GM12878 (cell line): ENCODE data around the gene KDM6B. TPM values are rescaled to one million over a fixed set of nuclear protein-coding genes. Genes with fewer than 3 reads are reported as not detected.

Experiments used
- ATF3 ChIP-seq: IDR thresholded peaks from 2 replicates; pipeline ENCODE4 v1.6.1; 2011; ENCODE audit warnings: low read depth, mild to moderate bottlenecking, low read length, moderate library complexity, borderline replicate concordance; ENCODE audit errors: extremely low read depth
- BHLHE40 ChIP-seq, 2 experiments: fragments of 450-650 bp in 1 of 2; IDR thresholded peaks; 2 replicates each; pipeline ENCODE4 v1.6.1; 2011 to 2017; ENCODE audit warnings: low read depth in 2 of 2, borderline replicate concordance in 1 of 2, improper control_type of control experiment in 1 of 2, low read length in 1 of 2, mild to moderate bottlenecking in 1 of 2
- CBX3 ChIP-seq: fragments of 200-600 bp; sonication (generic); IDR thresholded peaks from 2 replicates; pipeline ENCODE4 v1.6.1; 2016; ENCODE audit warnings: low read depth, borderline replicate concordance
- CEBPB ChIP-seq, 2 experiments: fragments of 150-350 bp in 1 of 2; IDR thresholded peaks; 2 replicates each; pipeline ENCODE4 v1.6.1; 2012 to 2014; ENCODE audit warnings: low read depth in 2 of 2, low read length in 2 of 2, borderline replicate concordance in 1 of 2, inconsistent platforms in 1 of 2
- EGR1 ChIP-seq, 2 experiments: IDR thresholded peaks; 1 replicate in 1 of 2; 2 replicates in 1 of 2; pipeline ENCODE4 v1.6.1; 2011 to 2012; ENCODE audit warnings: low read depth in 2 of 2, low read length in 2 of 2, borderline replicate concordance in 1 of 2, mild to moderate bottlenecking in 1 of 2, moderate library complexity in 1 of 2
- HDGF ChIP-seq: fragments of 450-650 bp; IDR thresholded peaks from 2 replicates; pipeline ENCODE4 v1.6.1; 2016; ENCODE audit warnings: antibody characterized with exemption
- IRF3 ChIP-seq: fragments of 450-650 bp; IDR thresholded peaks from 2 replicates; pipeline ENCODE4 v1.6.1; 2014; ENCODE audit warnings: mild to moderate bottlenecking
- MAX ChIP-seq: IDR thresholded peaks from 2 replicates; pipeline ENCODE4 v1.6.1; 2012; ENCODE audit warnings: low read depth, low read length, improper control_type of control experiment
- PKNOX1 ChIP-seq: fragments of 450-650 bp; IDR thresholded peaks from 2 replicates; pipeline ENCODE4 v1.6.1; 2016; ENCODE audit warnings: mild to moderate bottlenecking
- RELA ChIP-seq: fragments of 450-650 bp; IDR thresholded peaks from 2 replicates; pipeline ENCODE4 v1.8.0; 2014; ENCODE audit warnings: borderline replicate concordance; ENCODE audit not compliant: partially characterized antibody
- TAF1 ChIP-seq: IDR thresholded peaks from 2 replicates; pipeline ENCODE4 v1.6.1; 2011; ENCODE audit warnings: mild to moderate bottlenecking, low read depth, low read length, borderline replicate concordance
- WRNIP1 ChIP-seq: IDR thresholded peaks from 2 replicates; pipeline ENCODE4 v1.6.1; 2011; ENCODE audit warnings: low read depth, low read length, improper control_type of control experiment, borderline replicate concordance
- polyA plus RNA-seq, 11 experiments: library from polyadenylated mRNA; depleted of rRNA in 4 of 11; unstranded in 6 of 11; stranded (reverse) in 5 of 11; fragments of >200 nt; fragmentation: Nextera tagmentation in 4 of 11; fragmentation: Illumina TruSeq in 1 of 11; extraction: Ambion mirVana in 4 of 11; extraction: Trizol in 1 of 11; gene quantifications; 1 replicate in 1 of 11; 2 replicates in 10 of 11; pipeline versions ENCODE4 v1.2.1 to v1.2.3, GENCODE V29; 2011 to 2016; ENCODE audit warnings: inconsistent platforms in 2 of 11, missing spikeins in 2 of 11, low read depth in 1 of 11
- total RNA-seq, 4 experiments: library from RNA; depleted of rRNA in 3 of 4; stranded (reverse); fragments of >200 nt in 3 of 4; fragmentation: Illumina TruSeq in 1 of 4; extraction: Trizol in 1 of 4; gene quantifications; 2 replicates each; pipeline versions ENCODE4 v1.2.1 to v1.2.3, GENCODE V29; 2013 to 2021
- TF ChIP-seq, protein P1 (sequence below): fragments of 450-650 bp; IDR thresholded peaks from 2 replicates; pipeline ENCODE4 v1.6.1; 2018; ENCODE audit warnings: mild to moderate bottlenecking, low read depth, moderate library complexity; ENCODE audit not compliant: partially characterized antibody
- TF ChIP-seq, protein P2 (sequence below): fragments of 450-650 bp; IDR thresholded peaks from 2 replicates; pipeline ENCODE4 v1.6.1; 2017; ENCODE audit warnings: mild to moderate bottlenecking, moderate library complexity

KDM6B gene
- total and polyA plus RNA-seq, 10 of the 15 experiments (the other 5 are each of a cell fraction or from before 2014, with no cell fraction given), result 0.05 to 33.5 (median 2.3) TPM

GRCh38 chr17:7841915-7842379 lies 7.9 kb downstream of the KDM6B start (continued):
- TF ChIP-seq, protein P1, sequence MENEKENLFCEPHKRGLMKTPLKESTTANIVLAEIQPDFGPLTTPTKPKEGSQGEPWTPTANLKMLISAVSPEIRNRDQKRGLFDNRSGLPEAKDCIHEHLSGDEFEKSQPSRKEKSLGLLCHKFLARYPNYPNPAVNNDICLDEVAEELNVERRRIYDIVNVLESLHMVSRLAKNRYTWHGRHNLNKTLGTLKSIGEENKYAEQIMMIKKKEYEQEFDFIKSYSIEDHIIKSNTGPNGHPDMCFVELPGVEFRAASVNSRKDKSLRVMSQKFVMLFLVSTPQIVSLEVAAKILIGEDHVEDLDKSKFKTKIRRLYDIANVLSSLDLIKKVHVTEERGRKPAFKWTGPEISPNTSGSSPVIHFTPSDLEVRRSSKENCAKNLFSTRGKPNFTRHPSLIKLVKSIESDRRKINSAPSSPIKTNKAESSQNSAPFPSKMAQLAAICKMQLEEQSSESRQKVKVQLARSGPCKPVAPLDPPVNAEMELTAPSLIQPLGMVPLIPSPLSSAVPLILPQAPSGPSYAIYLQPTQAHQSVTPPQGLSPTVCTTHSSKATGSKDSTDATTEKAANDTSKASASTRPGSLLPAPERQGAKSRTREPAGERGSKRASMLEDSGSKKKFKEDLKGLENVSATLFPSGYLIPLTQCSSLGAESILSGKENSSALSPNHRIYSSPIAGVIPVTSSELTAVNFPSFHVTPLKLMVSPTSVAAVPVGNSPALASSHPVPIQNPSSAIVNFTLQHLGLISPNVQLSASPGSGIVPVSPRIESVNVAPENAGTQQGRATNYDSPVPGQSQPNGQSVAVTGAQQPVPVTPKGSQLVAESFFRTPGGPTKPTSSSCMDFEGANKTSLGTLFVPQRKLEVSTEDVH, result no peak
- TF ChIP-seq RELA (no peak), BHLHE40 (IDR thresholded peaks at IDR 0.05; ENCODE audit: borderline replicate concordance in 1 of 2, low read depth in 2 of 2, low read length in 1 of 2) (peak; percentile 95 to 98), EGR1 (IDR thresholded peaks at IDR 0.05; ENCODE audit: borderline replicate concordance in 1 of 2, low read depth in 2 of 2, low read length in 2 of 2) (peak in 1 of 2 experiments; percentile 80; a peak in 1 of 3 replicates), MAX (0 out of 2 replicates have a peak, but pooled peaks have one; percentile 45), CEBPB (IDR thresholded peaks at IDR 0.05; ENCODE audit: borderline replicate concordance in 1 of 2, low read depth in 2 of 2, low read length in 2 of 2) (no peak), CBX3 (no peak), PKNOX1 (peak; percentile 77), IRF3 (no peak), HDGF (no peak), WRNIP1 (no peak), ATF3 (no peak), TAF1 (peak; percentile 41; the same call in 1 of the 2 replicates)
- TF ChIP-seq, protein P2, sequence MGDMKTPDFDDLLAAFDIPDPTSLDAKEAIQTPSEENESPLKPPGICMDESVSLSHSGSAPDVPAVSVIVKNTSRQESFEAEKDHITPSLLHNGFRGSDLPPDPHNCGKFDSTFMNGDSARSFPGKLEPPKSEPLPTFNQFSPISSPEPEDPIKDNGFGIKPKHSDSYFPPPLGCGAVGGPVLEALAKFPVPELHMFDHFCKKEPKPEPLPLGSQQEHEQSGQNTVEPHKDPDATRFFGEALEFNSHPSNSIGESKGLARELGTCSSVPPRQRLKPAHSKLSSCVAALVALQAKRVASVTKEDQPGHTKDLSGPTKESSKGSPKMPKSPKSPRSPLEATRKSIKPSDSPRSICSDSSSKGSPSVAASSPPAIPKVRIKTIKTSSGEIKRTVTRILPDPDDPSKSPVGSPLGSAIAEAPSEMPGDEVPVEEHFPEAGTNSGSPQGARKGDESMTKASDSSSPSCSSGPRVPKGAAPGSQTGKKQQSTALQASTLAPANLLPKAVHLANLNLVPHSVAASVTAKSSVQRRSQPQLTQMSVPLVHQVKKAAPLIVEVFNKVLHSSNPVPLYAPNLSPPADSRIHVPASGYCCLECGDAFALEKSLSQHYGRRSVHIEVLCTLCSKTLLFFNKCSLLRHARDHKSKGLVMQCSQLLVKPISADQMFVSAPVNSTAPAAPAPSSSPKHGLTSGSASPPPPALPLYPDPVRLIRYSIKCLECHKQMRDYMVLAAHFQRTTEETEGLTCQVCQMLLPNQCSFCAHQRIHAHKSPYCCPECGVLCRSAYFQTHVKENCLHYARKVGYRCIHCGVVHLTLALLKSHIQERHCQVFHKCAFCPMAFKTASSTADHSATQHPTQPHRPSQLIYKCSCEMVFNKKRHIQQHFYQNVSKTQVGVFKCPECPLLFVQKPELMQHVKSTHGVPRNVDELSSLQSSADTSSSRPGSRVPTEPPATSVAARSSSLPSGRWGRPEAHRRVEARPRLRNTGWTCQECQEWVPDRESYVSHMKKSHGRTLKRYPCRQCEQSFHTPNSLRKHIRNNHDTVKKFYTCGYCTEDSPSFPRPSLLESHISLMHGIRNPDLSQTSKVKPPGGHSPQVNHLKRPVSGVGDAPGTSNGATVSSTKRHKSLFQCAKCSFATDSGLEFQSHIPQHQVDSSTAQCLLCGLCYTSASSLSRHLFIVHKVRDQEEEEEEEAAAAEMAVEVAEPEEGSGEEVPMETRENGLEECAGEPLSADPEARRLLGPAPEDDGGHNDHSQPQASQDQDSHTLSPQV, result no peak
